Islet precursor cell (in vitro differentiated cells): ENCODE data around the gene PTBP1.

Experiments used
- DNase-seq: peaks from one replicate; pipeline ENCODE4 v3.0.0-alpha.2; 2018

Gene PTBP1

DNA sequence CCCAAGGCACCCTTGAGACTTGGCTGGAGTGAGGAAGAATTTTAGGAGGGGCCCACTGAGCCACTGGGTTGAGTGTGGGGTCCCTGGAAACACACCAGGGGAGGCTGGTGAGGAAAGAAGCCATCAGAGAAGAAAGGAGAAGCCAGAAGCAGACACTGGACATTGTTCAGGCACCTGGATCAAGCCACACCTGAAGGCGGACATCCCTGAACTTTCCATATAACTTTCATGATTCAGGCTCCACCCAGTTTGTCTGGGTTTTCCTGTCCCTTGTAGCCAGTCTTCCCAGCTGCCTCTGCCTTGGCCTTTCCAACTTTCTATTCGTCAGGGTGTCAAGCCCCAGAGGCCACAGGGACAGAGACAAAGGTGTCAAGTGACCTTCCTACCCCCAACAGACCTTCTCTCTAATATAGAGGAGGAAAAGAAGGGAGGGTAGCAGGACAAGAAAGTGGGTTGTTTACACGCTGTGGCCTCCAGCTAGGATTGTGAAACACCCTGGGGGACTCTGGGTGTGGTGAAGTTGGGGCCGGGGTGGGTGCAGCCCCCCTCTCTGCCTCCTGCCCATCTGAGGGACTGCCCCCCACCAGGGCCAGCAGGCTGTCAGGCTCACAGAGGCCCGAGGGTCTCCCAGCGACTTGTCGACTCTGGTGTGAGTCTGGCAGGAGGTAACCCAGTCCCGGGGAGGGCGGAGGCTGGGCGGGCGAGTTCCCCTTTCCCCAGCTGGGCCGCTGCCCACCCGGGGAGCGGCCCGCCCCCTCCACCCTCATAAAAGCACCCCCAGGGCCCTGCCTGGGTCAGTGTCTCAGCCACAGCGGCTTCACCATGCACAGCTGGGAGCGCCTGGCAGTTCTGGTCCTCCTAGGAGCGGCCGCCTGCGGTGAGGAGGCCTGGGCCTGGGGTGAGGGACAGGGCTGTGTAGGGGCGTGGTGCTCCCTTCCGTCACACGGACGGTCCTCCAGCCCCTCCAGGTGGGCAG is 61.9 kb downstream of the PTBP1 start, which contains the start of gene CFD:
Gene CFD (plus strand): TSS at position 797 of the 976 bp plus-strand sequence. CDS start 26 bp downstream, at position 823.
- no peak for DNase-seq

DNA sequence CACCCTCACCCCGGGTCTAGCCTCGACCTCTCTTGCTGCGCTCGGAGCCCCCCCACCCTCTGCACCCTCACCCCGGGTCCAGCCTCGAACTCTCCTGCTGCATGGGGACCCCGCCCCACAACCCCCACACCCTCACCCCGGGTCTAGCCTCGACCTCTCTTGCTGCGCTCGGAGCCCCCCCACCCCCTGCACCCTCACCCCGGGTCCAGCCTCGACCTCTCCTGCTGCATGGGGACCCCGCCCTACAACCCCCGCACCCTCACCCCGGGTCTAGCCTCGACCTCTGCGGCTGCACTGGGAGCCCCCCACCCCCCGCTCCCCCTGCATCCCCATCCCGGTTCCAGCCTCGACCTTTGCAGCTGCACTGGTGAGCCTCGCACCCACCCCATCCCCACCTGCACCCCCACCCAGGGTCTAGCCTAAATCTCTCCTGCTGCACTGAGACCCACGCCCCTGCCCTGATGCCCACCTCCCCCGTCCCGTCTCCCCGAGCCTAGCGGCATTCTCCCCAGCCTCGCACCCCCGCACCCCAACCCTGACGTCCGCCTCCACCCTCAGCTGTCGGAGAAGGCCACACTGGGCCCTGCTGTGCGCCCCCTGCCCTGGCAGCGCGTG is 64.0 kb downstream of the PTBP1 start:
- no peak for DNase-seq
